PC-9 (cell line): ENCODE data around the gene WRNIP1.

Experiments used
- EZH2 ChIP-seq: fragments of 200-600 bp; sonication (generic); IDR thresholded peaks from 2 replicates; pipeline ENCODE4 v1.8.0; 2017; ENCODE audit warnings: antibody characterized with exemption, low read depth
- TF ChIP-seq, protein P1 (sequence below): fragments of 200-600 bp; sonication (generic); conservative IDR thresholded peaks from 2 replicates; pipeline ENCODE4 v1.6.1; 2017; ENCODE audit warnings: mixed run types, antibody characterized with exemption, mild to moderate bottlenecking, moderate library complexity

DNA sequence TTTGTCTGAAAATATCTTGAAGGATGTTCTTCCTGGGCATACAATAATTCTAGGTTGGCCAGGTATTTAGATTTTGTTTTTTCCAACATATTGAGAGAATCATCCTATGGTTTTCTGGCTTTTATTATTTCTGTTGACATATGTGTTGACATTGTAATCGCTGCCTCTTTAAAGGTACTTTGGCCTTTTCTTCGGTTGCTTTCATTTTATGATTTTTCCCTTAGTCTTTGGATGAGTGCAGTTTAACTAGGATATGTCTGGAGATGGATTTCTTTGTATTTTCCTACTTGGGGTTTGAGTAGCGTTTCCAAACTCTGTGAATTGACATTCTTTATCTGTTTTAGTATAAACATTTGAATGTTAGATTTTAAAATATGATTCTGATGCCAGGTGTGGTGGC lies 65.0 kb downstream of the WRNIP1 start:
- TF ChIP-seq, protein P1, sequence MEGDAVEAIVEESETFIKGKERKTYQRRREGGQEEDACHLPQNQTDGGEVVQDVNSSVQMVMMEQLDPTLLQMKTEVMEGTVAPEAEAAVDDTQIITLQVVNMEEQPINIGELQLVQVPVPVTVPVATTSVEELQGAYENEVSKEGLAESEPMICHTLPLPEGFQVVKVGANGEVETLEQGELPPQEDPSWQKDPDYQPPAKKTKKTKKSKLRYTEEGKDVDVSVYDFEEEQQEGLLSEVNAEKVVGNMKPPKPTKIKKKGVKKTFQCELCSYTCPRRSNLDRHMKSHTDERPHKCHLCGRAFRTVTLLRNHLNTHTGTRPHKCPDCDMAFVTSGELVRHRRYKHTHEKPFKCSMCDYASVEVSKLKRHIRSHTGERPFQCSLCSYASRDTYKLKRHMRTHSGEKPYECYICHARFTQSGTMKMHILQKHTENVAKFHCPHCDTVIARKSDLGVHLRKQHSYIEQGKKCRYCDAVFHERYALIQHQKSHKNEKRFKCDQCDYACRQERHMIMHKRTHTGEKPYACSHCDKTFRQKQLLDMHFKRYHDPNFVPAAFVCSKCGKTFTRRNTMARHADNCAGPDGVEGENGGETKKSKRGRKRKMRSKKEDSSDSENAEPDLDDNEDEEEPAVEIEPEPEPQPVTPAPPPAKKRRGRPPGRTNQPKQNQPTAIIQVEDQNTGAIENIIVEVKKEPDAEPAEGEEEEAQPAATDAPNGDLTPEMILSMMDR = no peak
- no peak for TF ChIP-seq EZH2
